A549 (cell line): ENCODE results near the gene GMEB2.

Experiments
- CEBPB ChIP-seq, 2 experiments: fragments of >200 bp in 1 of 2; sonication (Bioruptor Twin) in 1 of 2; formaldehyde crosslinking in 1 of 2; IDR thresholded peaks; 2 replicates each; pipeline ENCODE4 v1.6.1; 2012 to 2016
- ESRRA ChIP-seq: fragments of 150-350 bp; IDR thresholded peaks from 2 replicates; pipeline ENCODE4 v1.6.1; 2014; ENCODE audit warnings: mild to moderate bottlenecking, low read length, borderline replicate concordance
- MAFK ChIP-seq: fragments of 450-650 bp; IDR thresholded peaks from 2 replicates; pipeline ENCODE4 v1.6.1; 2014; ENCODE audit not compliant: partially characterized antibody
- POLR2A ChIP-seq: IDR thresholded peaks from 2 replicates; pipeline ENCODE4 v1.6.1; 2012; ENCODE audit warnings: mild to moderate bottlenecking, low read length
- RAD21 ChIP-seq, 2 experiments: fragments of >200 bp in 1 of 2; sonication (Bioruptor Twin) in 1 of 2; formaldehyde crosslinking in 1 of 2; IDR thresholded peaks in 1 of 2; conservative IDR thresholded peaks in 1 of 2; 2 replicates in 1 of 2; 3 replicates in 1 of 2; pipeline ENCODE4 v1.6.1; 2012 to 2018; ENCODE audit warnings: inconsistent platforms in 1 of 2
- TF ChIP-seq, protein P1 (sequence below): fragments of >200 bp; sonication (Bioruptor Twin); formaldehyde crosslinking; IDR thresholded peaks from 3 replicates; pipeline ENCODE4 v1.5.1; 2016
- TF ChIP-seq, protein P2 (sequence below): fragments of 200-600 bp; sonication (generic); IDR thresholded peaks from 2 replicates; pipeline ENCODE4 v1.6.1; 2016; ENCODE audit warnings: antibody characterized with exemption, mild to moderate bottlenecking, moderate library complexity

DNA sequence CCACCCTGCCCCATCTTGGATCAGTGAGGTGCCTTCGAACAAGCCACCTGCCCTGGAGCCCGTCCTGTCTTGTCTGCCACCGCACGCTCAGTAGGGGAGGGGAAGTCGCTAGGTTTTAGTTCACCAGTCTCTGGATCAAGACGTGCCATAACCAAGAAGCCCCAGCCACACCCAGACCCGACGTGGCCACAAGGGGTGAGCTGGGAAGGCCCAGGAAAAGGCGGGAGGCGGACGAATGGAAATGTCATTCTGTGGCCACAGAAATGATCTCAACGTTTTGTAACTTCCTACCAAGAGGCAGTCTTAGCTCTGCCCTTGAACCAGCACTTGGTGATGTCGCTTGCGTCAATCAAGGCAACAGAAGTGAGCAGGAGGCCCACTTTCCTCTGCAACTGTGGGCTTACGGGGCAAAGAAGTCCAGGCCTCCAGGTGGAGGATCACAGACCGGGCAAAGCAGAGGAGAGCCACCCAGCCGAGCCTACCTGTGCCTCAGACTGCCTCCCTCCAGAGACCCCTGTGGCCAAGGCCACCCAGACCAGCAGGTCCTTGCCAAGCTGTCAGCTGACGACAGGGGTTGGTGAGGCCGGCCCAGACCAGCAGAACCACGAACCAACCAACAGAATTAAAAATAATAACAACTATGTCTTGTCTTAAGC, 14.5 kb downstream of the GMEB2 start:
- TF ChIP-seq, protein P1, sequence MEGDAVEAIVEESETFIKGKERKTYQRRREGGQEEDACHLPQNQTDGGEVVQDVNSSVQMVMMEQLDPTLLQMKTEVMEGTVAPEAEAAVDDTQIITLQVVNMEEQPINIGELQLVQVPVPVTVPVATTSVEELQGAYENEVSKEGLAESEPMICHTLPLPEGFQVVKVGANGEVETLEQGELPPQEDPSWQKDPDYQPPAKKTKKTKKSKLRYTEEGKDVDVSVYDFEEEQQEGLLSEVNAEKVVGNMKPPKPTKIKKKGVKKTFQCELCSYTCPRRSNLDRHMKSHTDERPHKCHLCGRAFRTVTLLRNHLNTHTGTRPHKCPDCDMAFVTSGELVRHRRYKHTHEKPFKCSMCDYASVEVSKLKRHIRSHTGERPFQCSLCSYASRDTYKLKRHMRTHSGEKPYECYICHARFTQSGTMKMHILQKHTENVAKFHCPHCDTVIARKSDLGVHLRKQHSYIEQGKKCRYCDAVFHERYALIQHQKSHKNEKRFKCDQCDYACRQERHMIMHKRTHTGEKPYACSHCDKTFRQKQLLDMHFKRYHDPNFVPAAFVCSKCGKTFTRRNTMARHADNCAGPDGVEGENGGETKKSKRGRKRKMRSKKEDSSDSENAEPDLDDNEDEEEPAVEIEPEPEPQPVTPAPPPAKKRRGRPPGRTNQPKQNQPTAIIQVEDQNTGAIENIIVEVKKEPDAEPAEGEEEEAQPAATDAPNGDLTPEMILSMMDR = no peak
- TF ChIP-seq CEBPB (IDR thresholded peaks at IDR 0.05) = no peak
- TF ChIP-seq ESRRA = no peak
- TF ChIP-seq, protein P2, sequence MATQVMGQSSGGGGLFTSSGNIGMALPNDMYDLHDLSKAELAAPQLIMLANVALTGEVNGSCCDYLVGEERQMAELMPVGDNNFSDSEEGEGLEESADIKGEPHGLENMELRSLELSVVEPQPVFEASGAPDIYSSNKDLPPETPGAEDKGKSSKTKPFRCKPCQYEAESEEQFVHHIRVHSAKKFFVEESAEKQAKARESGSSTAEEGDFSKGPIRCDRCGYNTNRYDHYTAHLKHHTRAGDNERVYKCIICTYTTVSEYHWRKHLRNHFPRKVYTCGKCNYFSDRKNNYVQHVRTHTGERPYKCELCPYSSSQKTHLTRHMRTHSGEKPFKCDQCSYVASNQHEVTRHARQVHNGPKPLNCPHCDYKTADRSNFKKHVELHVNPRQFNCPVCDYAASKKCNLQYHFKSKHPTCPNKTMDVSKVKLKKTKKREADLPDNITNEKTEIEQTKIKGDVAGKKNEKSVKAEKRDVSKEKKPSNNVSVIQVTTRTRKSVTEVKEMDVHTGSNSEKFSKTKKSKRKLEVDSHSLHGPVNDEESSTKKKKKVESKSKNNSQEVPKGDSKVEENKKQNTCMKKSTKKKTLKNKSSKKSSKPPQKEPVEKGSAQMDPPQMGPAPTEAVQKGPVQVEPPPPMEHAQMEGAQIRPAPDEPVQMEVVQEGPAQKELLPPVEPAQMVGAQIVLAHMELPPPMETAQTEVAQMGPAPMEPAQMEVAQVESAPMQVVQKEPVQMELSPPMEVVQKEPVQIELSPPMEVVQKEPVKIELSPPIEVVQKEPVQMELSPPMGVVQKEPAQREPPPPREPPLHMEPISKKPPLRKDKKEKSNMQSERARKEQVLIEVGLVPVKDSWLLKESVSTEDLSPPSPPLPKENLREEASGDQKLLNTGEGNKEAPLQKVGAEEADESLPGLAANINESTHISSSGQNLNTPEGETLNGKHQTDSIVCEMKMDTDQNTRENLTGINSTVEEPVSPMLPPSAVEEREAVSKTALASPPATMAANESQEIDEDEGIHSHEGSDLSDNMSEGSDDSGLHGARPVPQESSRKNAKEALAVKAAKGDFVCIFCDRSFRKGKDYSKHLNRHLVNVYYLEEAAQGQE = no peak
- TF ChIP-seq MAFK = no peak
- no peak for TF ChIP-seq POLR2A
- TF ChIP-seq RAD21 (conservative IDR thresholded peaks at IDR 0.05 in 1 of 2, IDR thresholded peaks at IDR 0.05 in 1 of 2) = no peak
